BLaER1 (cell line): ENCODE measurements around the gene IL1A.

Experiments used
- H3K27ac ChIP-seq: shearing (Covaris generic); formaldehyde crosslinking; 2 replicates; pipeline ENCODE4 v1.8.1; 2022
- H3K27me3 ChIP-seq: shearing (Covaris generic); formaldehyde crosslinking; 2 replicates; pipeline ENCODE4 v1.8.1; 2022
- H3K36me3 ChIP-seq: shearing (Covaris generic); formaldehyde crosslinking; 2 replicates; pipeline ENCODE4 v1.8.1; 2022
- H3K4me1 ChIP-seq: shearing (Covaris generic); formaldehyde crosslinking; 2 replicates; pipeline ENCODE4 v1.8.1; 2022
- H3K4me2 ChIP-seq: shearing (Covaris generic); formaldehyde crosslinking; 2 replicates; pipeline ENCODE4 v1.8.1; 2022
- H3K4me3 ChIP-seq: shearing (Covaris generic); formaldehyde crosslinking; 2 replicates; pipeline ENCODE4 v1.8.1; 2022
- H3K9ac ChIP-seq: shearing (Covaris generic); formaldehyde crosslinking; 2 replicates; pipeline ENCODE4 v1.8.1; 2022
- H3K9me3 ChIP-seq: shearing (Covaris generic); formaldehyde crosslinking; 2 replicates; pipeline ENCODE4 v1.8.1; 2022
- H4K20me1 ChIP-seq: shearing (Covaris generic); formaldehyde crosslinking; 2 replicates; pipeline ENCODE4 v1.8.1; 2022
- Cebpa-rat ChIP-seq: shearing (Covaris generic); IDR thresholded peaks from 2 replicates; pipeline ENCODE4 v1.8.1; 2022

IL1A gene

GRCh38 chr2:112730791-112731190 is 53.5 kb downstream of the IL1A start:
- no peaks in the 10 kb centered on the region for H3K36me3 ChIP-seq
- no peak overlapping the region for H3K4me3 ChIP-seq
- H3K9ac ChIP-seq = no peak overlapping the region
- no peaks in the 10 kb centered on the region for H3K27me3 ChIP-seq
- no peak overlapping the region for H3K4me2 ChIP-seq
- no peak overlapping the region for H3K27ac ChIP-seq
- peaks cover 24% of the 10 kb centered on the region for H3K4me1 ChIP-seq
- H3K9me3 ChIP-seq = no peaks in the 10 kb centered on the region
- H4K20me1 ChIP-seq = no peaks in the 10 kb centered on the region
- no peak for TF ChIP-seq Cebpa-rat

GRCh38 chr2:112730216-112730615 is 54.1 kb downstream of the IL1A start:
- H3K4me3 ChIP-seq = no peak overlapping the region
- H3K4me1 ChIP-seq = peaks cover 24% of the 10 kb centered on the region
- H3K27me3 ChIP-seq = no peaks in the 10 kb centered on the region
- no peaks in the 10 kb centered on the region for H4K20me1 ChIP-seq
- no peaks in the 10 kb centered on the region for H3K36me3 ChIP-seq
- no peak for TF ChIP-seq Cebpa-rat
- no peak overlapping the region for H3K4me2 ChIP-seq
- H3K27ac ChIP-seq = no peak overlapping the region
- no peak overlapping the region for H3K9ac ChIP-seq
- no peaks in the 10 kb centered on the region for H3K9me3 ChIP-seq

- TF ChIP-seq Cebpa-rat = no peak
- no peak overlapping the region for H3K9ac ChIP-seq
- H4K20me1 ChIP-seq = no peaks in the 10 kb centered on the region
- no peaks in the 10 kb centered on the region for H3K27me3 ChIP-seq
- no peaks in the 10 kb centered on the region for H3K36me3 ChIP-seq
- no peak overlapping the region for H3K4me3 ChIP-seq
- H3K9me3 ChIP-seq = no peaks in the 10 kb centered on the region
- H3K27ac ChIP-seq = no peak overlapping the region
- peaks cover 24% of the 10 kb centered on the region for H3K4me1 ChIP-seq
- H3K4me2 ChIP-seq = peak overlapping the region; percentile 11; the same call in 1 of the 2 replicates
Observed at GRCh38 chr2:112728378-112729175, 55.7 kb downstream of the IL1A start.

- Histone ChIP-seq H3K9ac (no peak overlapping the region), H3K9me3 (no peaks in the 10 kb centered on the region), H3K27ac (no peak overlapping the region), H4K20me1 (no peaks in the 10 kb centered on the region), H3K4me2 (no peak overlapping the region), H3K4me1 (peaks cover 24% of the 10 kb centered on the region), H3K4me3 (no peak overlapping the region), H3K27me3 (no peaks in the 10 kb centered on the region), H3K36me3 (no peaks in the 10 kb centered on the region)
- TF ChIP-seq Cebpa-rat = no peak
Observed at GRCh38 chr2:112728029-112728362, 56.3 kb downstream of the IL1A start.

- Histone ChIP-seq H4K20me1 (no peaks in the 10 kb centered on the region), H3K4me1 (peaks cover 24% of the 10 kb centered on the region), H3K36me3 (no peaks in the 10 kb centered on the region), H3K27me3 (no peaks in the 10 kb centered on the region), H3K9me3 (no peaks in the 10 kb centered on the region), H3K9ac (no peak overlapping the region), H3K4me3 (no peak overlapping the region), H3K4me2 (no peak overlapping the region), H3K27ac (no peak overlapping the region)
- TF ChIP-seq Cebpa-rat = no peak
Observed at GRCh38 chr2:112727276-112728028, 56.8 kb downstream of the IL1A start.

- peak overlapping the region; percentile 25 for H3K4me2 ChIP-seq
Observed at GRCh38 chr2:112726487-112727190, 57.7 kb downstream of the IL1A start.

GRCh38 chr2:112725545-112726457 is 58.5 kb downstream of the IL1A start:
- H3K27ac ChIP-seq = peak overlapping the region; percentile 11; the same call in 1 of the 2 replicates
- no peak for TF ChIP-seq Cebpa-rat

More at GRCh38 chr2:112726487-112727190, 57.7 kb downstream of the IL1A start:
- no peaks in the 10 kb centered on the region for H3K9me3 ChIP-seq
- H3K4me3 ChIP-seq = no peak overlapping the region
- H3K27me3 ChIP-seq = no peaks in the 10 kb centered on the region
- H3K36me3 ChIP-seq = no peaks in the 10 kb centered on the region
- TF ChIP-seq Cebpa-rat = no peak
- H3K4me1 ChIP-seq = peaks cover 24% of the 10 kb centered on the region
- H3K27ac ChIP-seq = peak overlapping the region; percentile 11
- no peaks in the 10 kb centered on the region for H4K20me1 ChIP-seq
- no peak overlapping the region for H3K9ac ChIP-seq

GRCh38 chr2:112724591-112725525 is 59.4 kb downstream of the IL1A start:
- Histone ChIP-seq H3K36me3 (no peaks in the 10 kb centered on the region), H3K9me3 (no peaks in the 10 kb centered on the region), H4K20me1 (no peaks in the 10 kb centered on the region), H3K27ac (no peak overlapping the region), H3K9ac (no peak overlapping the region), H3K27me3 (no peaks in the 10 kb centered on the region), H3K4me2 (no peak overlapping the region), H3K4me1 (peaks cover 33% of the 10 kb centered on the region), H3K4me3 (no peak overlapping the region)
- no peak for TF ChIP-seq Cebpa-rat

More at GRCh38 chr2:112725545-112726457, 58.5 kb downstream of the IL1A start:
- Histone ChIP-seq H3K9ac (no peak overlapping the region), H3K4me3 (no peak overlapping the region), H3K36me3 (no peaks in the 10 kb centered on the region), H4K20me1 (no peaks in the 10 kb centered on the region), H3K4me2 (peak overlapping the region; percentile 25), H3K9me3 (no peaks in the 10 kb centered on the region), H3K4me1 (peaks cover 25% of the 10 kb centered on the region), H3K27me3 (no peaks in the 10 kb centered on the region)
